Stimulated activated CD4-positive, alpha-beta T cell treated with anti-CD3 and anti-CD28 coated beads, Interleukin-15, amount 100 ng/mL, for 48 hours (primary cell): Measurements from ENCODE around the gene TEPSIN.

Experiments used
- DNase-seq, 2 donors: peaks; one replicate each; pipeline ENCODE4 v3.0.0-alpha.2; 2020; ENCODE audit warnings: low read depth in 2 of 2

Gene TEPSIN

DNA sequence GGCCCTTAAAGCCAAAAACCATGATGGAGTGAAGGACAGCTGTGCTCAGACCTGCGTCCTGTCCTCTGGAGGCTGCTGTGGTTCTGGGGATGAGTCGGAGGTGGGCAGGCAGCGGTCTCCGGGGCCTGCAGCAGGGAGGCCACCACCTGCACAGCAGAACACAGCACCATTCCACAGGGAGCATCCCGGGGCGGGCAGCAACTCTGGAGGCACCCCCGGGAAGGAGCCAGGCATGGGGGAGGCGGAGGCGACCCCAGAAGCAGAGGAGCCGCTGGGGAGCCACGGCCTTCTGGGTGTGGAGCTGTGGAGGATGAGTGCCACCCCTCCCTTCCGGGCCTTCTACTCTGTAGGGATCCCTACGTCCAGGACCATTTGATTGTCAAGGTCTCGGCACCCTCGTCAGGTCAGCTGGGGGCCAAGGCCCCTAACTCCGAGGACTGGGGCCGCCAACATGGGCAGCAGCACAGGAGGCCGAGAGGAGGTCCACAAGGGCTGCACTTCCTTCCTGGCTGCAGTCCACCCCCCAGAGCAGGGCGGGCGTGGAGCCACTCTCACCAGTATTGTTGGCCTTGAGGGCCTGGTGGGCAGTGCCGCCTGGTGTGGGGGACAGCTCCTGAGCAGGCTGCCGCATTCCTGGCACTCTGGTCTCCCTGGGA is 39.9 kb downstream of the TEPSIN start:
- DNase-seq = no peak

DNA sequence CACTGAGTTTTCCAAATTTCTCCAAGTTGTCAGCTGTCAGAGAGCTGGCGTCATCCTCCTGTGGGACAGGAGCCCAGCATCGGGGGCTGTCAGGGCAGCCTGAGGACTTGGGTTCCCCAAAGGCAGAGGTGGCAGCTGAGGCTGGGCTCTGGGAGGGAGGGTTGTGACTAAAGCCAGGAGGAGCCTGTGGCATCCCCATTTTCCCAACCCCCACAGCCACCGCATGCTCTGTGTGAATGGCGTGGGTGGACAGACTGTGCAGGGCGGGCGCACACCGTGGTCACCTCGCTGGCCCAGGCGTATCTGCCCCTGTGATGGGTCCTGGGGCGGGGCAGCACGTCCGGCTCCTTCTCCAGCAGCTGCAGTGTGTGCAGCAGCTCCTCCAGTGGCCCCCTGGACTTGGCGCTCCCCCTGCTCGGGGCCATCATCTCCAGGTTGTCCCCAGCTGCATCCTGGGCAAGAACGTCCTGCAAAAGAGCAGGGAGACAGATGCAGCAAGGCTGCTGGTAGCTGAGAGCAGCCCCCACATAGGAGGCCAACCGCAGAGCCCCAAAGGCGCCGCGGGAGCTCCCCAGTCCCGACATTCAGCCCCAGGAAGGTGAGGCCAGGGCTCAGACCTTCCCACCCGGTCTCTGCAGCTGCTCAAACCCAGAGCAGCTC is 40.9 kb downstream of the TEPSIN start:
- no peak for DNase-seq

DNA sequence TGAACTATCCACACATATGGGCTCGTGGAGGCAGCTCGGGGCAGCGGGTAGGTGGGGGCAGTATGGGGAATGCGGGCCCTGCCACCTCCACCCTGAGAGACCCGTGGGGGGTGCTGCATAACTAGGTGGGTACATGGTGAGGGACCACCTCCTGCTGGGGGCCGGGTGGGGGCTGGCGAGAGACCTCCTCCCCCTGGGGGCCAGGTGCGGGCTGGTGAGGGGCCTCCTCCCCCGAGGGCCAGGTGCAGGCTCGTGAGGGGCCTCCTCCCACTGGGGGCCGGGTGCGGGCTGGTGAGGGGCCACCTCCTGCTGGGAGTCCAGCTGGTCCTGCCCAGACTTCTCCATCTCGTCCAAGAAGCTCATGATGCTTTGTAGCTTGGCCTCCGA is 41.5 kb downstream of the TEPSIN start:
- DNase-seq = no peak

DNA sequence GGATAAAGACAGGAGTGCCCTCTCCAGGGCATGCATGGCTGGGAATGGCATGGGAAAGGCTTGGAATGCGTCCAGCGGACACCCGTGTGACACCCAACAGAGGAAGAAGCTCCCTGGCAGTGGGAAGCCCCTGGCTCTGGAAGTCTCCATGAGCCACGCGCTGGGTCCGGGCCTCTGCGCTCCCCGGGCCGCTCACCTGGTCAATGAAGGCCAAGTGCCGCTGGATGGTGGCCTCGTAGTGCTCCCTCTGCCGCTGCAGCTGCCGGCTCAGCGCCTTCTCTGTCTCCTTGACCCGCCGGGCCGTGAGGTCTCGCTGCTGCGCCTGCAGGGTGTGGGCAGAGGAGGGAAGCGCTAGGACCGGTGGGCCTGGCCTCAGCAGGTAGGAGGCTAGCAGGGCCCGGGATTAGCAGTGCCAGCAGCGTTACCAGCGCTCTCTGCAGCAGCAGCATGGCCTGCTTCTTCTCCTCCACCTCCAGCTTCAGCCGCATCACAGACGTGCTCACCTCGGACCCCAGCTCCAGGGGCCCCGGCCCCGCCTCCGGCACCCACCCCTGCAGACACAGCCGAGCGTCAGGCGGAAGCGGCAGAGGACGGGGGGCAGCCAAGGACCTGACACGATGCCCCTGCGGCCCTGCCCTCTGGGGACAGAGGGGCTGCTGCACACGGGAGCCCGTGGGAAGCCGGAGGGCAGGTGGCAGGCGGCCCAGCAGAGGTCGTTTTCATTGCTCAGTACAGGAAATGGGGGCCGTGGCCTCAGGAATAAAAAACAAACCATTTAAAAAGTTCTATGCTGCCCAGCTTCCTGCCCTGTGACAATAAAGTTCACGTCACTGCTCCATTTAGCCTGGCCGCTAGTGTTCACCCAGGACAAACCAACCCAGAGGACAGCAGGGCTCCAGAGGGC is 42.1 kb downstream of the TEPSIN start:
- DNase-seq = no peak

DNA sequence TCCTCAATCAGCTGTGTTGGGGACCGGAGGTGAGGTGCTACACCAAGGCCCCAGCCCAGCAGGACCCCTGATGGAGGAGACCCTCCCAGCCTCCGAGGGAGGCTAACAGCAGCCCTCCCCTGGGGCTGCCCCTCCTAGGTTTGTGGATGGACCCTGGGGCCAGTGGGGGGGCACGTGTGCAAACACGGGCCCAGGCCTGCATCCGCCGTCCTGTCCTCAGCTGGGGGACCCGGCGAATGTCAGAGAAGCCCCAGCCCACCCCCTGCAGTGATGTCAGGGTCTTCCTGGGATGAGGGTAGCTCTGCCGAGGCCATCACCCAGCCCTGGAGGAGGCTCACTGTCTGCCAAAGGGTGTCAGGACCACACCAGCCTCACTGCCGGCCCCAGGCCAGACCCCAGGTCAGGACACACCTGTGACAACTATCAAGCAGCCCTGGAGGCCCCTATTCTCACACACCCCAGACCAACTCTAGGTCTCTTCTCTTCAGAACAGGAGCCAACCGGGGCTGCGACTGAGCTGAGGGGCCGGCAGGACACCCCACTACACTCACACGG is 42.8 kb downstream of the TEPSIN start:
- DNase-seq = no peak

DNA sequence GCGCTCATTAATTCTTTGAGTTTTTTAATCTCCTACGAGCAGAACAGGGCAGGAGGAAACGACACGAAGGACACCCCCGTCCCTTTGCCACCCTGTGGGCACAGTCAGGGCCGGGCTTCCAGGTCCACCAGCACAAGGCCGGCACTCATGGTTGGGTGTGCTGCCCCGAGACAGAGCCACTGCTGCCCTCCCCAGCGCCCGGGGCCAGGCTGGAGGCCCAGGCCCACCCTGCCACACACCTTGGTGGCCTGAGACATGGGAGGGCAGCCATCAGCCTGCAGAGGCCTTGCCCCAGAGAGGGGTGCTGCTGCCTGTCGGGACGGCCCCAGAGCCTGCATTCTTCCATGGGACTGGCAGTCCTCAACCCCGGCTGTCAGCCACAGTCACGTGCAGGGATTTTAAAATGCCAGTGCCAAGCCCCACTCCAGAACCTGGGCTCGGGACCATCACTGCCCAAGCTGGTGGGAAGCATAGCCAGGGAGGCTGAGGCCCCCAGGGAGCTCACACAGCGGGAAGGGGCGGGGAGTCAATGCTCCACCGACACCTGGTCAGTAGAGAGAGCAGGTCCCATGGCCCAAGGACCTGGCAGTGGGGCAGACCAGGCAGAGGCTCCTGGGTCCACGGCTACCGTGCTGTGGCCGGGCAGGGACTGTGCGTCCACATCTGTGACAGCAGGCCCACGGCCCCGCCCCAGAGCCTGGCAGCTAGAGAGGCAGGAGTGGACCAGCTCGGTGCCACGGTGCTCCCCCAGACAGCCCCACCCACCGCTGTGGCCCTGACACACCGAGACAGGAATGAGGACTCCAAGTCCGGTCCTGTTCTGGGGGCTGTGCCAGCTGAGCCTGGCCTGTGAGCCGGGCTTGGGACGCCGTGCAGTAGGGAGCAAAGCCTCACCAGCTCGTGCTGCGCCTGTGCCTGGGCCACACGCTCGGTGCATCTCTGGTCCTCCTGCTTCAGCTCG is 43.6 kb downstream of the TEPSIN start:
- DNase-seq = no peak

DNA sequence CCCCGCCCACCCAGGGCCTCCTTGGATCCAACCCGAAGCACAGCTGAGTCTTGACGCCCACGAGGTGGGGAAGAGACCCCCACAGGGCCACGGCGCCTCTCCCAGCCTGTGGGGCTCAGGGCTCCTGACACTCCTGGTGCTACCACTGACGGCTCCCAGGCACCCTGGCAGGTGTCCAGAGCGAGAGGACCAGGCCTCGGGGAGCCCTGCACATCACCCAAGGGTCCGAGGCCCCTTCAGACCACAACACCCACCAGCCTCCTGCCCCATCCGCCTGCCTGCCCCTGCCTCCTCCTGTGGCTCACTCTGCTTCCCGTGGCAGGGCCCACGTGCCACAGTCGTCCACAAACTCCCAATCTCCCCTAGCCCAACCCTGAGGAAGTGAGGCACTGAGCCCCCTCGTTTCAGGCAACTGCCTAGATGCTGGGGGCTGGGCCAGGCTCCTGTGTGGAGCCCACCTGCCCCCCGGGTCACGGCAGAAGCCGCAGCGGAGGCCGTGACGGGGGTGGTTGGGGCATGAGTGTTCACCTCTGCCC is 44.6 kb downstream of the TEPSIN start:
- DNase-seq = no peak

DNA sequence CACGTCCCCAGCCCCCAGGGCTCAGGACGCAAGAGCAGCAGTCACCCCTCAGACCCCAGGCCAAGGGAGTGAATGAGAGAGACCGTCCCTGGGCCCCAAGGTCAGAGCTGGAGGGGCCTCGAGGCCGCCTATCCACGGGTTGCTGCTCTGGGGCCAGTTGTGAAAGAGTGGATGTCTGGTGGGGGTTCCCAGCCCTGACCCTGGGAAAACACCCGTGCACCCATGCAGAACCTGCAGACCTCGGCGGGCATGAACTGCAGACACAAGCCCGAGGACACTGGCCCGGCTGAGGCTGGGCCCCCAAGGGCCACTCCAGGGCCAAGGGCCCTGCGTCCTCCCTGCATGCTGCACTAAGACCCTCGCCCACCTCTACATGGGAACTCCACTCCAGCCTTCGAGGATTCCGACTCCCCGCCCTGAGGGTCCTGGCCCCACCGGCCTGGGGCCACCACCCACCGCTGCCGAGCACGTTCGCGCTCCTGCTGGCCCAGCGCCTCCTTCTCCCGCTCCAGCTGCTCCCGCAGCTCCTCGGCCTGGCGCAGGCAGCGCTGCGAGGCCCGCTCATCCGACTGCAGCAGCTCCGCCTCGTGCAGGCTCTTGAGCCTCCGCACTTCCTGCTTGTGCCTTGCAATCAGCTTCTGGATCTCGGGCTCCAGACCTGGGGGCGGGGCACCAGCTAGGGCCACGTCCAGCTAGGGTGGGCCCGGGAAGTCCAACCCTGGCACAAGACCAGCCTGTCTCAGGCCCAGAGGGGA is 45.2 kb downstream of the TEPSIN start:
- no peak for DNase-seq

DNA sequence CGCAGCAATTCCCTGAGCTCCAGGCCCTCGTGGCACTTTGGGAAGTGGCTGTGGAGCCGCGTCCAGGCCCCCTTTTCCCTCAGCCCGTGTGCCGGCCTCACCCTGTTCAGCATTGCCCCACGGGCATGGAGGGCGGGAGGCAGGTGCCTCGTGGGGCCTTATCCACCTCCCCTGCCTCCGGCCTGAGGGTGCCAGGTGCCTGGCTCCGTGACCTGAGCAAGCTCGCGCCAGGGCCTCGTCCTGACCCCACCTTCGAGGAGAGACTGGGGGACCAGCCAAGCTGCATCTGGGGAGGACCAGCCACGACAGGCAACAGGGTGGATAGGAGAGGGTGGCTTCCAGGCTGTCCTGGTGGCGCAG is 45.8 kb downstream of the TEPSIN start:
- no peak for DNase-seq

DNA sequence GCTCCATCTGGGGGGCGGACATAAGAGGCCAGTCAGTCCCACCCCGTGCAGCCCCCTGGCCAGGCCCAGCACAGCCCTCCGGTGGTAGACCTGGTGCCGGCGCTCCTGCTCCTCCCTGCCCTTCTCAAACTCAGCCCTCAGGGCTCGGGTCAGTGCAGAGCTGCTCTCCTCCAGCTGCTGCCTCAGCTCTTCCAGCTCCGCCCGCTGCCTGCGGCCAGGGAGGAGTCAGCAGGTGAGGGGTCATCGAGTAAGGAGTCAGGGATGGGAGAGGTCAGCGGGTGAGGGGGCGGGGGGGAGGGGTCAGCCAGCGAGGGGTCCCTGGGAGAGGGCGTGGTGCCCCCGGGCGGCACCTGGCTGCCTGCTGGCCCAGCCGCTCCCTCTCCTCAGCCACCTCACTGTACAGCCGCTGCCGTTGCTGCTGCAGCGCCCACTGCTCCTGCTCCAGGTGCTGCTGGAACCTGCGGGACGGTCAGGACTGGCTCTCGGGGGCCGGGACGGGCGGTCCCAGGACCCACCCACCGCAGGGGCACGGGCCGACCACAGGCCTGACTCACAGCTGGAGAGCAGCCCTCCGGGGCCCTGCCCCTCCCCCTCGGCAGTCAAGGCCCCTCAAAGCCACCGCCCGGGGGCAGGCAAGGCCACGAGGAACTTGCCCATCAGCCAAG is 46.3 kb downstream of the TEPSIN start:
- no peak for DNase-seq

DNA sequence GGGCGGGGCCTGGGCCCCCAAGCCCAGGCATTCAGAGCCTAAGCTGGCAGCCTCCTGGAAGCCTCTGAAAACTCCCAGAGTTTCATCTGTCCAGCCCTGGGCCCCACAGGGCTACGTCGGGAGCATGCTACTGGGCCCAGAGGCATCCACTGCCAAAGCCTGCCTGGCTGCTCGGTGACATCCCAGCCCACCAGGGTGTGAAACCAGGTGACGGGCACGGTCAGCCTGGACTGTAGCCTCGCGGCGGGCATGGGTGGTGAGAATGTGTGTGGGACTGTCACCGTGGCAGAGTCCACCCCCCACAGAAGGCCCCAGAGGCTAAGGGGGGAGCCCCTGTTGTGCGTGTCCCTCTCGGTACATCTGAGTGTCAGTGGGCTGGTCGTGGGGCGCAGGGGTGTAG is 47.2 kb downstream of the TEPSIN start:
- no peak for DNase-seq

DNA sequence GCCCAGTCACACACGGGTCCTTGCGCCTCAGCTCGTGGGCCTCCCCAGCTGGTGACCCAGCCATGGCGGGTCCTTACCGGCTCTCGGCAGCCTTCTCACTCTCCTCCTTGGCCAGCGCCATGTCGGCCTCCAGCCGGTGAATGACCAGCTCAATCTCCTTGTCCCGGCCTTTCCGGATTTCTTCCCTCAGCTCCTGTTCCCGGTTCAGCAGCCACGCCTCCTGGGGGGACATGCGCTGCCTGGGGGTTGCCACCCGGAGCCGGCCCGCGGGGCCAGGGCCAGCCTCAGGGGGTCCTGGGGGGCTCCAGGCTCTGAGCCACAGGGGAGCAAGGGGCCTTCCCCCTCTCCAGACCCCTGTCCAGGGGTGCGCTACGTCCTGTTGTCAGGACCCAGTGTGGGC is 47.7 kb downstream of the TEPSIN start:
- no peak for DNase-seq

DNA sequence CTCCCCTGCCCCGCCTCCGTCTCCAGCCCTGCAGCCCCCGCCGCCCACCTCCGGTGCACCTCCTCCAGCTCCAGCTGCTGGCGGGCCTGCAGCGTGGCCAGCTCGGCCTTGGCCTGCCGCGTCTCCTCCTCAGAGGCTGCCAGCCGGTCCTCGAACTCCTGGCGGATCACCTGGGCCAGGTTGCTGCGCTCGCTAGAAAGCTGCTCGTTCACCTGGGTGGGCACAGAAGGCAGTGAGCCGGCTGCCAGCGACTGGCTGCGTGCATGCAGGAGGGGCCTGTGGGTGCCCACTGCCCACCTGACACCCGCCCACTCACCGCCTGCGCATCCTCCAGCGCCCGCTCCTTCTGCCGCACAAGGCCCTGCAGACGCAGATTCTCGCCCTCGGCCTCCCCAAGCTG is 48.3 kb downstream of the TEPSIN start:
- DNase-seq = no peak

DNA sequence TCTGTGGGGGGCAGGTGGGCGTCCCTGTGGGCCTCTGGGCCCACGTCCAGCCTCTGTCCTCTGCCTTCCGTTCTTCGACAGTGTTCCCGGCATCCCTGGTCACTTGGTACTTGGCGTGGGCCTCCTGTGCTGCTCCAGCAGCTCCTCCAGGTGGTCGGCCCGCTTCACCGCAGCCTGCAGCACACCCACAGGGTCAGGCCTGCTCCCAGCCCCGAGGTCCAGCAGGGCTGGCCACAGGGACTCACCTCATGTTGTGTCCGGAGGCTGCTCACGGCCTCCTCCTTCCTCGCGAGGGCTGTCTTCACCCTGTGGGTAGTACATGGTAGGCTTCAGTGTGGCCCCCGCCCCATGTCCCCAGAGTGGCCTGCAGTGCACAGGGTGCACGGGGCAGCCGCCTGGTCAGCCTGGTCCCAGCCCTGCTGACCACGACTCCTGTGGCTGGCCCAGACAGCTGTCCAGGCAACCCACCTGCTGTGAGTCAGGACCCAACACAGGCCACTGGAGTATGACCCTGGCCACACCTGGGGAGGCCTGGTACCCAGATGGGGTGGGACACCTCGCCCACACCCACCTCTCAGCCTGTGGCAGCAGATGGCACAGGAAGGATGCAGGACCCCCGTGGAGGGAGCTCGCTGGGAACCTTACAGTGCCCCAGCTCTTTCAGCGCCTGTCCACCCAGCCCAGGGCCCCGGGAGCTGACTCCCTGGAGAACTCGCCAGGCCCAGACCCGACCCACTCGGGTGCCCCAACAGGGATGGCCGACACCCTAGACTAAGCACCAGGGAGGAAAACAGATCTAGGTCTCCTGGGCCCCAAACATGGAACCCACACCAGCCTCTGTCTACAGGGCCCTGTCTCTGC is 49.0 kb downstream of the TEPSIN start:
- DNase-seq = no peak

DNA sequence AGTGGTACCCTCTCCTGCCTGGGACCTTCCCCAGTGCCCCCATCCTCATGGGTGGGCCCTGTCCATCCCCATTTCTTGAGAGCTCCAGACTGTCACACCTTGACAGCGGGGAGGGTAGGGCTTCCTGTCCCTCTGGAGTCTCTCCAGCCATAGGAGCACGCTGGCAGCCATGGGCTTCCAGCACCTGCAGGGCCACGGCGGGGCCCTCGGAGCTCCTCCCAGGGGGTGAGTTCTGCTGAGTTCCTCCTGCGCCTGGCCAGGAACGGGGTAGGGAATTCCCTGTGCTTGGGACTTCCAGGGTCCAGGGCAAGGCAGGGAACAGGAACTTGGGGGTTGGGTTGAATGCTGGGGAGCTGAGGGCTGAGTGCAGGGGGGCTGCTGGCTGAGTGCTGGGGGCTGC is 49.8 kb downstream of the TEPSIN start:
- no peak for DNase-seq

DNA sequence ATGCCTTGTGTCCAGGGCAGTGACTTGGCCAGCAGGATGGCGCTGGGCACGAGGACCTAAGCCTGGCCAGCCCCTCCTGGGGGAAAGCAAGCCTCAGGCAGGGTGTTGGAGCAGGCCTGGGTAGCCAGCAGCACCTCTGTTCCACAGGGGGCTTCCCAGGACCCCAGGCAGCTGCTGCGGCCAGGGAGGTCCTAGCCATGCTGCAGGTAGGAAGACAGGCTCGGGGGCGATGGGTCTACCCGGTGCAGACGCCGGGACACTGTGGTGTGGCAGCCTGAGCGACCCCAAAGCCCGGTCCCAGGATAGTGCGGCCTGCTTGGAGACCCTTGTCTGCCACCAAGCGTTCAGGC is 50.4 kb downstream of the TEPSIN start:
- no peak for DNase-seq

DNA sequence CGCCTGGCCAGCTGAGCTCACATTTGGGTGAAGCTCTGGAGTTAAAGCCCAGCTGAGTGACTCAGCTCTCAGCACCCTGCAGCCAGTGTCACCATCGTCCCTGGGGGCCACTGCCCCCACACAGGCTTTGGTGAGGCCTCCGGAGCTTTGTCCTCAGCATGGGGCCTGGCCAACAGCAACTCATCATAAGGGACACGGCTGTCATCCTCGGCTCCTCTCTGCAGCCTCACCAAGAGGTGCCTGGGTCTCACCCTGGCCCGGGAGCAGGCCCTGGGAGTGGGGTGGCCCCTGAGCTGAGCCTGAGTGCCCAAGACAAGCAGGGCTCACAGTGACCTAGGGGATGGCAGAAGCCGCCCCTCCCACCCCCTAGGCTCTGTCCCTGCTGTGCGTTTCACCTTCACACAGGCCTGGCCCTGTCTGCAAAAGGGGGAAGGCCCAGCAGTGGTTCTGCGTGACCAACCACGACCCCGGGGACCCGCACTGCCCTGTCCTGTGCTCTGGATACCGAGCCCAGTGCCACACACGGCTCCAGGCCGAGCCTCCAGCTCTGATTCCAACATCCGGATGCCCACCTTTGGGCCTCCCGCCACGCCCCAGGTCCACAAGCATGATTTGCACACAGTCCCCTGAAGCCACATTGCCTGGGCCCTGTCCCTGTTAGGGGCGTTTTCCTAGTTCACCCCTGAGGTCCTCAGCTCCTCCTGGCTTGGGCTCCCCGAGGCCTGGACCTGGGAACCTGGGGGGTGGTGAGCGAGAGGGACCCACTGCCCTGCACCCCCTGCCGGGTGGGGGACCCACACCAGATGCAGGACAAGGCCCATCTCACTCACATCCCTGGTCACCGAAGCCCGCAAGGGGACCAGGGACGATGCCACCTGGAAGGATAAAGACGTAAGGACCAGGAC is 51.0 kb downstream of the TEPSIN start:
- DNase-seq = no peak

DNA sequence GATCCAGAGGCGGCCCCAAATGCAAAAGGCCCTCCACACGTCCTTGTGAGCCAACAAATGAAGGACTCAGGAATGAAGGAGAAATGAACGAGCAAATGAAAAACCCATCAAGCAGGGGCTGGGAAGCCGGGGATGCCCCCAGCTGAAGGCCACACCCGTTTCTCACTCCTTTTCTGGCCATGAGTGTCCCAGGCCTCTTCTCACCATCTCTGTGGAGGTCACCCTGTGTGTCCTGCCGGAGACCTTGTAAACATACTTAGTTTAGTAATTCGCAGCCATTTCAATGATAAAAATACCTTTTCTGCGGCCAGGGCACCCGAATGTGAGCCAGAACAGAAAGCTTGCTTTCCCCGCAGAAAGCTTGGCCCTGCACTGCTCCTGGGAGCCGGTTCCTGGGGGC is 51.7 kb downstream of the TEPSIN start:
- DNase-seq = no peak
